Fibroblast of gingiva (primary cell): ENCODE data around the gene SCAMP4.

Experiments
- DNase-seq: peaks from one replicate; pipeline ENCODE4 v3.0.0-alpha.2; 2011; ENCODE audit warnings: low read depth

SCAMP4 gene

DNA sequence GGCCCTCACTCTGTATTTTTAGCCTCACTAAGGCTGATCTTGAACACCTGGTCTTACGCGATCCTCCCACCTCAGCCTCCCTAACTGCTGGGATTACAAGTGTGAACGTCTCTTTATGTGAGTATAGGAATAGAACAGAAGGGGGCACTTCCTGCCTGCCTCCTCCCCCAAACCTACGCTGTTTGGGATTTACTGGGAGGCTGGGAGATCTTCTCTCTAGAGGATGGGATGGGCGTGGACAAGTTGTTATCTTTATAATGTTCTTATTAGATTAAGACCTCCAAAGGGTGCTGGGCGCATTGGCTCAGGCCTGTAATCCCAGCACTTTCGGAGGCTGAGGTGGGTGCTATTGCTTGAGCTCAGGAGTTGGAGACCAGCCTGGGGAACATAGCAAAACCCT lies 32.9 kb downstream of the SCAMP4 start:
- DNase-seq, result no peak

DNA sequence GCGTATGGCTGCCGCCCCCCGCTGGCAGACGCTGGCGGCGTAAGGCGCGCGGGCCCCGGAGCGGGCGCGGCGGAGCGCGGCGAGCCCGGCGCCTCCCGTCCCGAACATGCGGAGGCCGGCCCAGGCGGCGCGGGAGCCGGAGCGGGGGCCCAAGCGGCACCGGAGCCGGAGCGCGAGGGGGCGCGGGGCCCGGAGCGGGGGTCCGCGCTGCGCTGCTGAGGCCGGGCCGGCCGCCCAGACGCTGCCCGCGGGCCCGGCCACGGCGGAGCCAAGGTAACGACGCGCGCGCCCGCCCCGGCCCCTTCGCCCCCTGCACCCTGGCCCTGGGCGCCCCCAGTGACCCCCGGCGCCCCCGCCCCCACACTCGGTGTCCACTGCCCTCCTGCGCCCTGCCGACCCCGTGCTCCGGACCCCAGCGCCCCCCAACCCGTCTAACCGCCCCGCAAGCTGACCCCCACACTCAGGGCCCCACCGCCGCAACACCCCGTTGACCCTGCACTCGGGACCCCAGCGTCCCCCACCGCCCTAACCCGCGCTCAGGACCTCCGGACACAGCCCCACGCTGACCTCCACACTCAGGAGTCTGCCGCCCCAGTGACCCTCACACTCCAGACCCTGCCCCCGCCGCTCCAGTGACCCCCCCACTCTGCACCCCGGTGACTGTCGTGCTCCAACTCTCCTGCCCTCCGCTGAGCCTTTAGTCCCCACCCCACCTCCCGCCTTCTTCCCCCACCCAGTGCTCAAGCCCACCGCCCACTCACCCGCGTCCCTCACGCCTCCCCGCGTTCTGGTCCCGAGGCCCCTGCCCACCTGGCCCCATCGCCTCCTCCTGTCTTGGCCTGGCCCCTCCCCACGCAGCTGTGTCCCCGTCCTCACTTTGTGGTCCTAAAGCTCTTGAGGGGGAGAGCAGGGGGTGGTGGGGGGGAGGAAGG lies 36.2 kb downstream of the SCAMP4 start, which contains the start of gene CSNK1G2:
Gene CSNK1G2 (plus strand): TSS at position 27 of the 932 bp plus-strand sequence. CDS start 28,601 bp downstream, outside the sequence.
- DNase-seq, result no peak

DNA sequence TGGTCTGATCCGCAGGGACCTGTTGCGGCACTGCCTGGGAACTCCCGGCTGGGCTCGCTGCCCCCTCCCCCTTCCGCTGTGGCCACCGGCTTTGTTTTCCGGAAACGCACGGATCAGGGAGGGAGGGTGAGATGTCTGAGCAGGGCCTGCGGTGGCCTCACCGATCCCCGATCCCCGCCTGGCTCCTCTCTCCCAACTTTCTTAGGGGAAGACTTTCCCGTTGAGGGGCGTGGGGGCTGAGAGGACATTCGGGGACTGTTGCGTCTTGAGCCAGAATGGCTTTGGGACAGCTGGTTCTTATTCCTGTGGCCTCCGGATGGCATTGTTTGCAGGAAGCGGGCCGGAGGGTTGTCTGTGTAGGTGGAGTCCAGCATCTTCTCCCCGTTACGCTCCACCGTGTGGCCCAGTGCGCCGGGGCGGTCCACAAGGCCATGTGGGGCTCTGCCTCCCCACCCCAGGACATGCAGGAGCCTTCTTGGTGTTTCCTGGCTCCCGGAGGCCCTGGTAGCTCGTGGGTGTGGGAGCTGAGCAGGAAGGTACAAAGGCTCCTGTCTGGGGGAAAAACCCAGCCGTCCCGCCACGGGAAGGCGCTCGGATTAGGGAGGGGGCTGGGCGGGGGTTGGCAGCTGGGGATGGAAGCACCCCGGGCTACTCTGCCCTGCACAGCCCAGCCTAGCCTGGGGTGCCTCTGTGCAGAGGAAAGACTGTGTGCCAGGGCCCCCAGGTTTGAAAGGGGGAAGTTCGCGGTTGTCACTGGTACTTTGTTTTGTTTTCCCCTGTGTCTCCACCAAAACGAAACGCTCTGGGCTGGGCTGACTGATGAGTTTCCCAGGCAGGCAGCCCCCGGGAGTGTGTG lies 37.1 kb downstream of the SCAMP4 start:
- peak; percentile 60 for DNase-seq

DNA sequence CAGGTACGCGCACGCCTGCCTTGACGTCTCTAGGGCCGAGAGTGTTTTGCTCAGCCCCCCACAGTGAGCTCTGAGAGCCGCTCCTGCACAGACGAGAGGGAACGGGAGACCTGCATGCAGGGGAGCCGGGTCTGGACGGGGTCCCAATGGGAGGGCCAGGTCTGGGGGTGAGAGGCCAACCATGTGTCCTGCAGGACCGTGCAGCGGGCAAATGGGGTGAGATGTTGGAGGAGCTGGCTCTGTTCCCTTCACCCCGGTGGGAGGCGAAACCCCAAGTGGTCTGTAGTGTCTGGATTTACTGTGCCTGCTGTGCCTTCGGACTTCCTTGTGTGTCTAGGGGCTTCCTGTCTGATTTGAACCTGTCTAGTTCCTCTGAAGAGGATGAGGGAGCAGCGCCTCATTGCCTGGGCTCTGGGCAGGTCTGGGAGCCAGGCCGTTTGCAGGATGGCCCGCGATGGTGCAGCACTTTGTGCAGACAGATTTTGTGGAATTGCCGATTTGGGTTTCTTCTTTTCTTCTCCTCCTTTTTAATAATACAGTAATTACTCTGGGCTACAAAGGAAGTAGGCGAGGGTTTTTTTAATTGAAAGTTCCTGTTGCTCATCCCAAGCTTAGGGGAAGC lies 37.8 kb downstream of the SCAMP4 start:
- no peak for DNase-seq

DNA sequence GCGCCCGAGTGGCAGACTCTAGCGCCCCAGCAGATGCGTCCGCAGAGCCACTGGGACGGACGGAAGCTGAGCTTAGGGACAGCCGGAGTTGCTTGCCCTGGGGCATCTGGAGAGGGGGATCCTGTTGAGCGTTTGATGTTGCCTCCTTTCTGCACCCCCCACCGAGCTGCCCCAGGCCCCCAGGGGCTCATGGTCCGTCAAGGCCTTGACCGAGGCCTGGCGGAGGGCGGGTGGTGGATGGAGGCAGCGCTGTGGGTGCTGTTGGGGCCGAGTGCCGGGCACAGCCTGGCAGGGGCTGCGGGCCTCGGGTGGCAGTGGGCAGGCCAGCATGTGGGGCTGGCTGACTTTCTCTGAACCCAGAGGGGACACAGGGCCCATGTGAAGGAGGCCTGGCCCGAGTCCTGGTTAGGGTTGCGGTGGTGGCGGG lies 38.5 kb downstream of the SCAMP4 start:
- no peak for DNase-seq

DNA sequence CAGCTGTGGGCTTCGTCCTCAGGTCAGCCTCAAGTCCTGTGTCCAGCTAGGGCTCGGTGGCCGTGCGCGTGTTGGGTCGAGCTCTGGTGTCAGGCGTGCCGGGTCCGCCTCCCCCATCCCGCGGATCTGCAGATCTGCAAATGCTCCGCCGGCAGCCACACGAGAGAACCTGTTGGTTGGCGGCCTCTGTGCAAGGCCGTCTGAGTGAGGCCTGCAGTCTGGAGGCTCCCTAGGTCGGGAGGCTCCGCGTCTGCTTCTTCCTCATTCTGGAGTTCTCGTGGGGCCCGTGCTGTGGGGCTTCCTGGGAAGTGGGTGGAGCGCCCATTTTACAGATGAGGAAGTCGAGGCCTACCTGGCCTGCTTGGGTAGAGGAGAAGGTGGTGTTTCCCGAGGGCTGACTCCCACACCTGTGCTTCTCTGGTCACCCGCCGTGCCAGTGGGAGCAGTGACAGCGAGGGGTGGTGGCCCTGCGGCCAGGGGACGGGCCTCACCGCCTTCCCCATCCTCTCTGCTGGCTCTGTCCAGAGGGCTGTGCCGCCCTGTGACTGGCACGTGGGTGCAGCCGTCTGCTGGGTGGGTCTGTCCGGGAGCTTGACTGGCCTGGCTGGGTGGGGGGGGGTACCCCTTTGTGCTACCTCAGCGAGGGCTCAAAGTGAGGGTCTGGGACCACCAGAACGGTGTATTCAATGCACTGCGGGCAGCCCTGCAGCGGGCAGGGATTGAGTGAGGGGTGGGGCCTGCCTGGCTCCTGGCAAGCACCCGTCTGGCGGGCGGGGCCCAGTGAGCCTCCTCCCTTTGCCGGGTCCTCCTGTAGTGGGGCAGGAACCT lies 39.1 kb downstream of the SCAMP4 start:
- DNase-seq, result no peak

DNA sequence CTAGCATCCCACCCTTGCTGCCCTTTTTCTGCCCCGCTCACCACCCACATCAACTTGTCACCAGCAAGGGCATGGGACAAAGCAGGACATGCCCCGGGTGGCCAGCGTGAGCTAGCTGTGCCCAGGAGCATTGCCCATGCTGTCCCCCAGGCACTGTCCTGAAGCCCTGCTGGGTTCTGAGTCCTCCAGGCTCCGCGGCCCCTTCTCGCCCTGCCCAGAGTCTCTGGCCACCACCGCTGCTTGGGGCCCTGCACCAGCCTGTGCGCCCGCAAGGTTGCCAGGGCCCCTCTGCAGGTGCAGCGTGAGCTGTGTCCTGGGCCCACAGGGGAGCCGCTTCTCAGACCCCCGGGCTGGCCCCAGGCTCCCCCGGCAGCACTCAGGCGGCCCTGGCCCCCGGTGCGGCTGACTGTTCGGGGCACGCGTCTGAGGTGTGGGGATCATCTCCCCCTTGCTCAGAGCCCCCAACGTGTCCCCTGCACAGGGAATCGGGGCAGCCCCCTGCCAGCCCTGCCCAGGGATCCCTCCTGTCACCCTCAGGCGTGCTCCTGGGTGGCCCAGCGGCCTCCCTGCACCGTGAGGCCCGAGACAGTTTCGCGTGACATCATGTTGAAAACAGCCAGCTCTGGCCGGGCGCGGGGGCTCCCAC lies 39.8 kb downstream of the SCAMP4 start:
- no peak for DNase-seq

DNA sequence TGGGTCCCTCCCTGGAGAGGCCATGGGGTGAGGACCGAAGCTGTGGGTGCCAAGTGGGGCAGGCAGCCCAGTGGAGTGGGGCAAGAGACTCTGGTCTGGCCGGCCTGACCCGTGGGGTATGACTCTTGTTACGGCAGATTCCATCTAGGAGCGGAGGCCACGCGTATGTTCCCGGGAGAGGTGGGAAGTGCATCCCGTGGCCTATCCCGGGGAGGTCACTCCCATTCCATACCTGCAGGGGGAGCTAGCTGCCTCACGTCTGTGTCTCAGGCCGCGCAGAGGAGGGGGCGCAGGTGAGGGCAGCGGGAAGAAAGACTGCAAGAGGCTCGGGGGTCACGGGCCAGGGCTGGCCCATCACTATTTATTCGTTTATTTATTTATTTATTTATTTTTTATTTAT lies 40.7 kb downstream of the SCAMP4 start:
- no peak for DNase-seq

DNA sequence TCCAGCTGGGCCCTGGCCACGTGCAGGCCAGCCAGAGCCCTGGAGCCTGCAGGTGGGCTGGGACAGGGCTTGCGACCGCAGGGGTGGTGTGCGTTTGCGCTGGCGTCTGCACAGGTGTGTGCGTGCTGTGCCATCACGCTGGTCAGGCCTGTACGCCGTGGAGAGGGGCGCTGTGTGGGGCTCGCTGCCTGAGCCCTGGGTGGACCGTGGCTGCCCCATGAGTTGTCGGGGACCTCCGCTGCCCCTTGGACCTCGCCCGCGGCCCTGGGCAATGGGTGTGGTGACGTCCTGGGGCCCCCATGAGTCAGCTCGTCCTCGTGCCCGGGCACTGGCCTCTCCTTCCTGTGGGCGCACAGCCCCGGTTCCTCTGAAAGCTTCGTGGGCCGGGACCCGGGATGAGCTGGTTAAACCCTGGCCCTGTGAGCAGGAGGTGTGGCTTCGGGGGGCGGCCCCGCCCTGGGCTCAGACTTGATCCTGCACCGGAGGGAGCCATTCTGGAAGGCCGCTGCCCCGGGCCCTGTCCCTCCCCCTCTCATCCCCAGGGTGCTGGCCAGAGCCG lies 42.5 kb downstream of the SCAMP4 start:
- no peak for DNase-seq

DNA sequence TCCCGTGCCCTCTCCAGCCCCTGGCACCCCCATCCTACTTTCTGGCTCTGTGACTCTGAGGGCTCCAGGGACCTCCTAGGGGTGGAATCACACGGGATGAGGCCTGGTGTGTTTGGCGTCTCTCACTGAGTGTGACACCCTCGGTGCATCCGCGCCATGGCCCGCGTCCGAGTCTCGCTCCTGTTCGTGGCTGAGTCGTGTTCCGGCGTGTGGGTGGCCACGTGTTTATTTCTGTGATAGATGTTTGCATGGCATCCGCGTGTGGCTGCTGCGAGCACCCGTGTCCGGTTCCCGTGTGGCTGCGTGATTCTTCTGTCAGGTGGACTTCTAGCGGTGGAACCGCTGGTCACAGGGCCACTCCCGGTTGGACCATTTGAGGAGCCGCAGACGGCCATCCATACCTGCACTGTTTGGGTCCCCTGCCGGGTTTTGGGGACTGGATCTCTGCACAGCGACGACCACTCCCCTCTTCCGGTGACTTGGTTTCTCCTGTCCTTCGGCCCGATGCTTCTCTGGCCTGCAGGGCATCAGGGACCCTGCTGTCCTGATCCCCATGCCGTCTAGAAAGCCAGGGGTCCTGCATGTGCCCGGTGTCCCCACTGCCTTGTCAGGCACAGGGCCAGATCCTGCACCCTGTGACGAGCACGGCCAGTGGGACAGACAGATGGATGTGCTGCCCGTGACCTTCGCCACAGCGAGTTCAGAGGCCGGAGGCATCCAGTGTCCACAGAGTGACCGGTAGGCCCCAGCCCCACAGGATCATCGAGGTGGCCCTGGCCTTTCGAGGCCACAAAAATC lies 44.3 kb downstream of the SCAMP4 start:
- DNase-seq, result no peak

DNA sequence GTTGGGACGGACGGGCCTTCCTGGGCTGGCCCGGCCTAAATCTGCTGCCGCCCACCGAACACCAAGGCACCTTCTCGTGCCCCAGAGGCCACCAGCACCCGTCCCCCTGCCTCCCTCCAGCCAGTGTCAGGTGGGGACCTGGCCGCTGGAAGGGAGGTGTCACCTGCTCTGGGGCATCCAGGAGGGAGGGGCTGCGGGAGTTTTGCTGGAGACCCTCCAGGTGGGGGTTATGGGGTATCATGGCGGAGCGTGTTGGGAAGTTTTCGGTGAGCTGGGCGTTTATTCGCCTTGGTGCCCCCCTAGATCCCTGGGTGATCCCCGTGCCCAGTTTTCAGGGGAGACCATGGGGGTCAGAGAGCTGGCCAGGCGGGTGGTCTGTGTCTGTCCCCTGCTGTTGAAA lies 45.4 kb downstream of the SCAMP4 start:
- no peak for DNase-seq

DNA sequence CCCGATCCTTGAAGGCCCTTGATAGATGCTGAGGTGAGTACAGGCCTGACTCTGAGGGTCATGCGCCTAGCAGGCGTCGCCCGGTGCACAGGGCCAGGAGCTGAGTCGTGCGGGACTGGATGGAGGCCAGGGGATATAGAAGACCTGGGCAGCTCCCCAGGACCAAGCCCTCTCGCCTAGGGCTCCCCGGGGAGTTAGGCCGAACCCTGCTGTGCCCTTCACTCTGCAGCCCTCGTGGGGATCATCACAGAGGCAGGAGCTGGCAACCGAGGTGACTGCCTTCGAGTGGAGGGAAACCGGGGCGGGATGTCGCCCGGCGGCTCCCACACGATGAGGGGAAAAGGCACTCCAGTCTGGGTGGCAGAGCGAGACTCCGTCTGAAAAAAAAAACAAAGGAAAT lies 47.4 kb downstream of the SCAMP4 start:
- no peak for DNase-seq

DNA sequence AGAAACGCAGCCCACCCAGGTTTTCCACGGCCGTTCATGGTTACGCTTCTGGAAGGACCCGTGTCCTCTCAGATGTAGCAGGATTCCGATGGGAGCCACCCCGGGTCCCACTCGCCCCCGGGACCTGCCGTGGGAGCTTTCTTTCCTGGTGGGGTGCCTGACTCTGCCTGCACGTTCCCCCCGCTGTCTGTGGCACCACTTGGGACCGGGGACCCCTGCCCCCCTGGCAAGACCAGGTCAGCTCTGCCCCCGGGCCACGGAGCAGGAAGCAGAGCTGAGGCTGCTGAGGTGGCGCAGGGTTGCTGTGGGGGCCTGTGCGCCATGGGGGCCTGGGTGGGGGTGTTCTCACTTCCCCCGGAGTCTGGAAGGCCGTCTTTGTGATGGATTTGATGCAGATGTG lies 47.8 kb downstream of the SCAMP4 start:
- DNase-seq, result no peak

DNA sequence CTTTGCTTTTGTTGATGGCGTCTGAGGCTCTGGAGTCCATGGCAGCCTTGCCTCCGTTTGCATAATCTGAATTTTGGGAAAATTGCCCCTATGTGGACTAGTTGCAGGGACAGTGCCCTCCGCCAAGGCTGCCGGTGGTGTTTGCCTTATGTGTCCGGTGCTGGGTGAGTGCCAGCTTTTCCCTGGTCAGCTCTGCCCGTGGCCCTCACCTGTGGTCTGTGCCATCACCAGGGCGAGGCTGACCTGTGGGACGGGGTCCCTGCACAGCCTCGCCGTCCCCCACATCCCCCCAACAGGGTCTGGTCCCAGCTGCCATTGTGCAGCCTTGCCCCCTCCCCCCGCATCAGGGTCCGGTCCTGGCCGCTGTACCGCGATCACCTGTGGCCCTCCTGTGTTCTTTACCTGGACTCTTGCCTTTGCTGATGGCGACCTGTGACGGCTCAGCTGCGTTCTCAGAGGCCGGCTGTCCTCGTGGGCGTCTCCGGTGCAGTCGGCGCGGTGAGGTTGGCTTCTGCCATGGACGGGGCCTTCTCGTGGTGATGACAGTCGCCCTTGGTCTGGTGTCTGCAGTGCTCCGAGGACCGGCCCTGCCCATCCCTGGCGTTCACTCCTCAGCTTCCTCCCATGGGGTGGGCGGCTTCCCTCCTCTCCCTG lies 48.4 kb downstream of the SCAMP4 start:
- DNase-seq, result no peak

DNA sequence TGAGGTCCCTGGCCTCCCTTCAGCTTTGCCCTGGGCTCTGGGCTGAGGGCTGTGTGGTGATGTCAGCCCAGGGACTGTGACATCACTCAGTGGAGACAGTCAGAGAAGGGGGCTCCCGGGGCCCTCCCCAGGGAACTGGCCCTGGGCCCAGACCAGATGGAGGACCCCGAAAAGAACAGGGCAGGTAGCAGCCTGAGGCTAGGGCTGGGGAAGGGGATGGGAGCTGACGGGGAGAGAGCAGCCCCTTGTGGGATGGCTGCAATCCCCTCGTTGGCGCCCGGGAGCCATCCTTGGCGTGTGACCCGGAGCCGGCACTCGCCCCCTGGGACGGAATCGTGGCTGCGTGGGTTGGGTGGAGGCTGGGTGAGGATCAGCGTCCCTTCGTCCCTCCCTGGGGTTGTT lies 49.3 kb downstream of the SCAMP4 start:
- no peak for DNase-seq

DNA sequence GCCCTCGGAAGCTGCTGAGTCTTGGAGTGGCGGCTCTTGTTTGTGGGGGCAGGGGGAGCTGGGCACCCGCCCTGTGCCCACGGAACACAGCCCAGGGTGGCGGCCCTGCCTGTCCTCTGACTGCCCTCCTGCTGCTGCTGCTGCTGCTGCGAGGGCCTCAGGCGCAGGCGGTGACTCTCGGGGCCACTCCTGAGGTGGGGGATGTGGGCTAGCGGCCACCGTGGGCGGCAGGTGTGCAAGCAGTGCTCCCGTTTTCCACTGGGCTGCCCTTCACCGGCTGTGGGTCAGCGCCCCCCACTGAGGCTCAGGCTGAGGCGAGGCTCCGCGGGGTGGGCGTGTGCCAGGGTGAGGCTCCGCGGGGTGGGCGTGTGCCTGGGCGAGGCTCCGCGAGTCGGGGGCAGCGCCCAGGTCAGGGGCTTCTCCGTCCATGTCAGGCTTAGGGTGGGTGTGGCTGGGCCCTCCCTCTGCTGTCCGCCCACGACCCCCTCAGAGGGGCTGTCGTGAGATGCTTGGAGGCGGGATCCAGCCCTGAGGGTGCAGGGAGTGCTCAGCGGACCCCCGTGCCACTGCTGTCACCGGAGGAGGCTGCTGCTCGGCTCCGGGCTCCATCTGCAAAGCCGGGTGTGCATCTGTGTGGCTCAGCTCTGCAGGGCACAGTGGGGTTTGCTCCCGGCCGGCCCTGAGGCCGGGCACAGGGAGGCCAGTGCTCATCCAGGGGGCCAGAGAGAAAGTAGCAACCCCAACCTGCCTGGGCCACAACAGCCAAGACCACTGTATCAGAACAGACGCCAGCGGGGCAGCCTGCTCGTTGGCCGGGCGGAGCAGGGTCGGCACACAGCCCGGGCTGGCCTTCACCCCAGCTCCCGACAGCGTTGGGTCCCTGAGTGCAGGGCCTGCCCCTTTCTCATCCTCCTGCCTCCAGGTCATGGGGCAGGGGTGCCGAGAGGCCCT lies 50.2 kb downstream of the SCAMP4 start:
- no peak for DNase-seq

DNA sequence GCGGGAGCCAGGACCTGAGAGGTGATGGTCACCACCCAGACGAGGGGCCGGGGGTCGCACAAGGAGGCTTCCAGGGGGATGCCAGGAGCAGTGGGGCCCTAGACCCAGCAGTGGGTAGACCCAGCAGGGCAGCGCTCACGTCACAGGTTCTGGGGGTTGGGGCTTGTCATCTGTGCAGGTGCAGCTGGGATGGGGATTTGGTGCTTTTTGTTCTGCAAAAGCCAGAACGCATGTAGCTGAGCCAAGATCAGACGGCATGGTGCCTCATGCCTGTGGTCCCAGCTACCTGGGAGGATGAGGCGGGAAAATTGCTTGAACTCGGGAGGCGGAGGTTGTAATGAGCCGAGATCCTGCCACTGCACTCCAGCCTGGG lies 50.9 kb downstream of the SCAMP4 start:
- no peak for DNase-seq

DNA sequence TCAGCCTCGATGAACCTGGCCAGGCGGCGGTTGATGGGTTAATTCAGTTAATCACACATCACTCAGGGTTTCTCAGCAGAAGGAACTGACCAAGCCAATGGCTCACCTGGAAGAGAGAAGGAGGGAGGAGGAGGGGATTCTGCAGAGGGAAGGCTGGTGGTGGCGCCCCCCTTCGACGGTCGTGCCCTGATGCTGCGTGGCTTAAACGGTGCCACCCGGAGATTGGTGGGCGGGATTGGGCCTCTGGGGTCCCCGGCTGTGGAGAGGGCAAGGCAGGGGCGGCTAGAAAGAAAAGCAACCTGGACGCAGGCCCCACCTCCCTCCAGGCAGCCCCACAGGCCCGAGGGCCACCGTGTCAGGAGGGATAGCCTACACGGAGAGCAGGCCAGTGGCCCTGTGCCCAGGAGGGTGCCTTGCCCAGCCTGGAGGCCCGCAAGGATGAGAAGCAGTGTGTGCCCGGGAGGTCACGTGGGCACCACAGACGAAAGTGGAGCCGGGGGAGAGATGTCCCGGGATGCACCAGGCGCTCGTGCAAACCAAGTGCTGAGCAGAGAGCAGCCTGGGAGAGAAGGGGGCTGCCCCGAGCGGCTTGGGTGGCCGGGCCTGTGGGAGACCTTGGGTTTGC lies 51.8 kb downstream of the SCAMP4 start:
- DNase-seq, result no peak
